GM21447 (cell line): ENCODE measurements around the gene ISYNA1.

Source experiments
- ATAC-seq: cut with Tn5 transposase; IDR thresholded peaks from one replicate; pipeline ENCODE4 v1.9.1; 2021; ENCODE audit not compliant: unreplicated experiment

The ISYNA1 gene

DNA sequence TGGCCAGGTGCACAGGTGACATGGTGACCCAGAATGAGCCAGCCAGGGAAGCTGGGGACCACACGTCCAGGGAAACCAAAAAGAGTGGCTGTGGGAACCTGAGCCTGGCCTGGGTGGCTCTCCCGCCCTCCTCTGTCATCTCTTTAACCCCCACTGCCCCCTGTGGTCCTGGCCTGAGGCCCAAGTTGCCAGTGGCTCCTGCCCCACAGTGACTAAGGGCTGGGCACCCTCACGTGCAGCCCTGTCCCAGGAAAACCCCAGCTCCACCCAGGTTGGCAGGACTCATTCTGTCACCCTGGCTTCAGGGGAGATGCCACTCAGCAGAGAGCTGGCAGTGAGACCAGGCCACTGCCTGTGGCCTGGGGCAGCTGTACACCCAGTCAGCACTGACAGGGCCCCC is 30.6 kb upstream of the ISYNA1 start:
- no peak for ATAC-seq

DNA sequence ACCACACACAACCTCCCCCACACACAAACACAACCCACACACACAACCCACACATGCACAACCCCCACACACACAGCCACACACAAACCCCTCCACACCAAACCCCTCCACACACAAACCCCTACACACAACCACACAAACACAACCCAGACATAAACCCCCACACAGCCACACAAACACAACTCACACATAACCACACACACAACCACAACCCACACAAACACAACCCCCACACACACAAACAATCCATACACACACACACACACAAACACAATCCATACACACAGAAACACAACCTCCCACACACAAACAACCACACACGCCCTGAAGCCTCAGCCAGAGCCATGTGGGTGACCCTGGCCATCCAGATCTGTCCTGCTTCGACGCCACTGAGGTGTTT is 30.0 kb upstream of the ISYNA1 start:
- no peak for ATAC-seq

DNA sequence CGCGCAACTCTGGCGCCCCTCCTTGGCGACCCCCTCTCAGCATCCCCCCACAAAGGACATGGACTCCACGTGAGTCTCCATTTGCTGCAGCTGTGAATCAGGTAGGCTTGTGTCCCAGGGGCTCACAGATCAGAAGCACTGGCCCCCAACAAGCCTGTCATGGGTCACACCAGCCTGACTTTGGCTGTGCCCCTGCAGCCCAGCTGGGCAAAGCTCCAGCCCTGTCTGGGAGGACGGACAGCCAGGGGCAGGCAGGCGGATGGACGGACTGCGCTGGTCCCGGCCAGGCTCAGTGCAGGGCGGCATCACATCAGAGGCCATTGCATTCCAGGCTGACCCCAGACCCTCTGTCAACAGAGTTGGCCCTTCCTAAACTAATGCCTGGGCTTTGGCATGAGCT is 28.4 kb upstream of the ISYNA1 start:
- no peak for ATAC-seq

DNA sequence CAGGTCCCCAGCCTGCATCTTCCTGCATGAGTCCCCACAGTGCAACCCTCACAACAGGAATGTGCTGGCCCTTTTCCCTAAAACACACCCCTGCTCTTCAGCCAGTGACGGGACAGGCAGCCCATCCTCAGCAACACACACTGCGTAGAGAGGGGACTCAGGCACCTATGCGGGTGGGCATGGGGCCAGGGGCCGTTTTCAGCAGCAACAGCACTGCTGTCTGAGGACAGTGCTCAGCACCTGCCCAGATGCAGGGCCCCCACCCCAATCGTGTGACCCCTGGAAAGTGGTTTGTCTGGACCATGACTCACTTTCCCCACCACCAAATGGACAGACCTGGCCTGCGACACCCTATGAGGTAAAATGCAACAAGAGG is 28.0 kb upstream of the ISYNA1 start:
- no peak for ATAC-seq

DNA sequence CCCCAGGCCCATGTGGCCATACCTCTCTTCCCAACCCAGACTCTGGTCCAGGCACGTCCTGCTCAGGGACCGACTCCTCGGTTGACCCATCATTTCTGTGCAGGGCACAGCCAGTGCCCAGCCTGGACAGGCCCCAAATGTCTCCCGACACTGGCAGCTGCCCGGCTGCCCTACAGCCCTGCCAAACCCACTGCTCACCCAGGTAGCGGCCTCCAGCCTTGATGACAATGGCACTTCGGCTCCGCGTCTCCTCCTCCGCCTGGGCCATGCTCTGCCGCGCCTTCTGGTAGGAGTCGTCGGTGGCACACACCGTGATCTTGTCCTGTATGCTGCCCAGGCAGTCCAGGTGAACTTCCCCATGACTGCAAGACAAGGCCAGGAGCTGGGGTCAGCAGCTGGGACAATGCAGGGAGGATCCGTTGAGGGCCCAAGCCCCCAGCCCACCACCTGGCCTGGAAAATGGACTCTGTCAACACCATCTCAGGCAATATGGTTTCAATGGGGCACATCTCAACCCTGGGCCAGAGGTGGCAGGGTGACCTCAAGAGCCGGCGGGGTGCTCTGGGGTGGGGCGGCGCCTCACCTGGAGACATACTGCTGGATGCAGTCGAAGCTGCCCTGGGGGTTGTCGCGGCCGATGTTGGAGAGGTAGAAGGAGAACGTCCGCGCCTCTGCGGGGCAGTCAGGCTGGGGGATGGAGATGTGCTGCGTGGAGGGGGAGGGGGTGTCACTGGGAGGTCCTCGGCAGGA is 27.5 kb upstream of the ISYNA1 start:
- ATAC-seq = no peak

DNA sequence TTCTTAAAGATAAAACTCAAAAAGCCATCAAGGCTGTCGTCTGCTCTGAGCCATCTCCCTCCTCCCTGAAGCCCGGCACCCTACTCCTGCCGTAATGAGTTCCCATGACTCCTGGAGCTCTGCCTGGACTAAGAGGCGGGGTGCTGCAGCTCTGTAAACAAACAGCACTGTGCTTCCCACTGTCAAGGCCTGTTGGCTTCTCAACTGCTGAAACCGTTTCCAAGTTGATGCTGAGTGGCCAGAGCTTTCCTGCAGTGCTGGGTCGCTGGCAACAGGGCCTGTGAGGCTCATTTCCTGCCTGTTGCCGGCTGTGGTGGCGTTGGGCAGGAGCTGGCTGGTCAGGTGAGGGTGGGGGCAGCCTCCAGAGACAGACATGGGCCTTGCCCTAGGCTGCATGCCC is 26.7 kb upstream of the ISYNA1 start:
- no peak for ATAC-seq

DNA sequence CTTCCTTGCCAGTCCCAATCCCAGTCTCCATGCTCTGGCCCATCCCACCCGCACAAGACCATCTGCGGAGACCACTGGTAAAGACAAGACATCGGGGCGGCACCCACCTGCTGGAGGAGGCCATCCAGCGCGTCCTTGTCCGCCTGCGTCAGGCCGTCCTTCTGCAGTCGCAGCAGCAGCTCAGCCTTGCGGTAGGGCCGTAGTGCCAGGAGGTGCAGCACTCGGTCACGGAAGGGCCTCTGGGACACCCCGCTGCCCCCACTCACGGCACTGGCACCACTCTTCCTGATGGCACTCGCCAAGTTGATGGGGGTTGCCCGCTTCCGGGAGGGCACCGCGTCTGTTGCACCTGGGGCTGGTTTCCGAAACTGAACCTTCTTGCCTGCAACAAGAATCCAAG is 23.5 kb upstream of the ISYNA1 start:
- ATAC-seq = no peak

DNA sequence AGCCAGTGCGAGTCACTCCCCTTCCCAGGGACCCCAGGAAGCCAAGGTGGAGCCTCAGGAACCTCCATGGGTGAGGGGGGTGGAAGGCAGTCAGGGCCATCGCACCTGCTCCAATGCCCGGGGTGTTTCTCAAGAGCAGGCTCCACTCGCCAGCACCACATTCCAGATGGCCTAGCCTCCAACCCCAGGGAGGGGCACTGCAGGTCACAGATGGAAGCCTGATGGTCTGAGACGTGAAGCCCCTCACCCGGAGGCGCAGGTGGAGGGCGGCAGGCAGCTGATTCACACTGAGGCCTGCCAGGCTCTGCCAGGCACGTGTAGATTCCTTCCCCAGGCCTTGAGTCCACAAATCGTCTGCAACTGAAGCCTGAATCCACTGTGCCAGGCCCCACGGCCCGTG is 23.0 kb upstream of the ISYNA1 start:
- no peak for ATAC-seq

DNA sequence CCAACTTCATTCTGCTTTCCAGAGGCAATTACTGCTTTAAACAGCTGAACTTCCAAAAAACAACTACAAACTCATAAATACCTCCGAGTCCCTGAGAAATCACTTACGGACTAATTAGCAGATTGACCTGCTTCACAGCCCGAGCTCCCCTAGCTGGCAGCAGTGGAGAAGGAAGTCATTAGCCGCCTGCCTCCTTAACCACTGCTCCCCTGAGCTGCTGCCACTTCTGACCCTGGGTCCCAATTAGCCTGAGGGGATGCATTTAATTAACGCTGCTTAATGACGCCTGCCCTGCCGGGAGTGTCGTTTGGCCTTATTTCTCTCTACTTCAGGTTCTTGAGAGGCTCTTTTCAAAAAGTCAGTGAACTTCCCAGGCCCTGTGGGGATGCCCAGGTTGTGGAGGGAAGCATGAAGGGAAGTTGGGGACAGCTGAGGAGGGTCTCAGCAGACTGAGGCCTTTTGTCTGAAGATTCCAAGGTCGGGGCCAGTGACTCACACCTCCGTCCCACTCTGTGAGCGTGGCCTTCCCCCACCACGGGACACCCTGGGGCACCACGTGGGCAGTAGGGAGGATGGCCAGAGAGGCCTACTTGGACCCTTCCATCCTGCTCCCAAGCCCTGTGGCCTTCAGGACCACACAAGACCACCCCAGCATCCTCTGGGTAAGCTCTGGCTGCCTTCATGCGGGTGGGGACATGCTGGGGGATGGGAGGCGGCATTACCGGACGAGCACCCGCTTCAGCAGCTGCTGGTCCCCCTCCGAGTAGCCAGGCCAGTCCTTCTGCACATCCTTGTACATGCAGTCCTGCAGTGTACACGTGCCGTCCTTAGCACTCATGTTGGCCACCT is 19.8 kb upstream of the ISYNA1 start:
- ATAC-seq = no peak

DNA sequence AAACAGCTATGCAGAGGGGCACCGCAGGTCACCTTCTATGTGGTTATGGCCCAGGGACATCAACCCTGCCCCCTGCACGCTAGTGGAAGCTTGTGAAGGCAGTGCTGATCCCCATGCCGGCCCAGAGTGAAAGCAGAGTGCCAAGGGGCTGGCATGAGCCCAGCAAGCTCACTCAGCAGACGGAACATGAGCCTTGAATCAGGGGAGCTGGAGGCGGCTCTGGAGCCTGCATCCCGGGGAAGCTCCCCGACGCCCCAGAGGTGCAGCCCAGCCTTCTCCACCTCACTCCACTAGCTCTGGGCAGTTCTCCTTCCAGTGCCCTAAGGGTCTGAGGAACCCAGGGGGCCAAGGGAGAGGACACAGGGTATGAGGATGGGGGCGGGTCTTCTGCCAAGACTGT is 19.0 kb upstream of the ISYNA1 start:
- no peak for ATAC-seq

DNA sequence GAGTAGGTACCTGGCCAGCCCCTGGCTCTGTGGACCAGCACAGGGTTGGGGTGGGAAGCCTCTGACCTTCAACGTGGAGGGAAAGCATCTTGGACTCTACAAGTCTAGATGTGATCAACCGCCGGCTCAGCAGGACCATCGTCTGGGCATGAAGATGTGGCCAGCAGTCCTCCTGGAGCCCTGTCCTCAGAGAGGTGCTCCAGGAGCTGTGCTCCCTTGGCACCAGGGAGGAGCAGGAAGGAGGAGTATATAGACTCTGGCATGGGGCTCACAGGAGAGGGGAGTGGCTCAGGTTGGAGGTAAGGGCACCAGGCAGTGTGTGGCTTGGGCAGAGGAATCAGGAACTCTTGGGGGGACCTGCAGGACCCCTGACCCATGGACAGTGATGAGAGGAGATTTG is 18.3 kb upstream of the ISYNA1 start:
- no peak for ATAC-seq

DNA sequence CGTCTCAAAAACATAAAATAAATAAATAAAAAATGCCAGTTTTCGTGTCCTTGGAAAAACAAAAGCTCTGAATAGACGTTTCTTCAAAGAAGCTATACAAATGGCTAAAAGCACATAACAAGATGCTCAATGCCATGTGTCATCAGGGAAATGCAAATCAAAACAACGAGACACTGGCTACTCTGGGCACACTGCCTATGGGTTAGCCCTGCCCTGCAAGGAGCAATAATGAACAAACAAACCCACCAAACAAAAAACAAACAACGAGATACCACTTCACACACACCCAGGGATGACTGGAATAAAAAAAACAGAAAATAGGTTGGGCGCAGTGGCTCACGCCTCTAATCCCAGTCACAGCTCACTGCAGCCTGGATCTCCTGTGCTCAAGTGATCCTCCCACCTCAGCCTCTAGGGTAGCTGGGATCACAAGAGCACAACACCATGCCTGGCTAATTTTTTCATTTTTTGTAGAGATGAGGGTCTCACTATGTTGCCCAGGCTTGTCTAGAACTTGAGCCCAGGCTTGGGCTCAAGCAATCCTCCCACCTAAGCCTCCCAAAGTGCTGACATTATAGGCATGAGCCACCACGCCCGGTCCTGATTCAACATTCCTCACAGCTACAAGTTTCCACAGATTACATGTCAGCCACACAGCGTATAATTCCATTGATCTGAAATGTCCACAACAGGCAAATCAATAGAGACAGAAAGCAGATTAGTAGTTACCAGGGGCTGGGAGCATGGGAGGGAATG is 15.5 kb upstream of the ISYNA1 start:
- ATAC-seq = no peak

DNA sequence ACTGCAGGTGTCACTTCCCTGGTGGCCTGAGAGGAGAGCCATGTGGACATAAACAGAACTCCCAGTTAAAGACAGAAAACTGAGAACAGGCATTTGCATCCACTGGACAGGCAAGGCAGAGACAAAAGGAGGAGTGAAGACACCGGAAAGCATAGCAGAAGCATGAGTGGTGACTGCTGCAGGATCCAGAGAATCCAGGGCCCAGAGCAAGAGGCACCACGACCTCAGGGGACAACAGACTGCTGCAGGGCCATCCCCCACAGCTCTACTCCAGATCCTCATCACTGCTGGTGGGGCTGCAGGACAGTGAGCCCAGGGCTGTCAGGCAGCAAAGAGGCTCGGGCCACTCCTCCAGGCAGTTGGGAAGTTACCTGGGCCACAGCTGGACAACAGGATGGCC is 14.5 kb upstream of the ISYNA1 start:
- no peak for ATAC-seq

DNA sequence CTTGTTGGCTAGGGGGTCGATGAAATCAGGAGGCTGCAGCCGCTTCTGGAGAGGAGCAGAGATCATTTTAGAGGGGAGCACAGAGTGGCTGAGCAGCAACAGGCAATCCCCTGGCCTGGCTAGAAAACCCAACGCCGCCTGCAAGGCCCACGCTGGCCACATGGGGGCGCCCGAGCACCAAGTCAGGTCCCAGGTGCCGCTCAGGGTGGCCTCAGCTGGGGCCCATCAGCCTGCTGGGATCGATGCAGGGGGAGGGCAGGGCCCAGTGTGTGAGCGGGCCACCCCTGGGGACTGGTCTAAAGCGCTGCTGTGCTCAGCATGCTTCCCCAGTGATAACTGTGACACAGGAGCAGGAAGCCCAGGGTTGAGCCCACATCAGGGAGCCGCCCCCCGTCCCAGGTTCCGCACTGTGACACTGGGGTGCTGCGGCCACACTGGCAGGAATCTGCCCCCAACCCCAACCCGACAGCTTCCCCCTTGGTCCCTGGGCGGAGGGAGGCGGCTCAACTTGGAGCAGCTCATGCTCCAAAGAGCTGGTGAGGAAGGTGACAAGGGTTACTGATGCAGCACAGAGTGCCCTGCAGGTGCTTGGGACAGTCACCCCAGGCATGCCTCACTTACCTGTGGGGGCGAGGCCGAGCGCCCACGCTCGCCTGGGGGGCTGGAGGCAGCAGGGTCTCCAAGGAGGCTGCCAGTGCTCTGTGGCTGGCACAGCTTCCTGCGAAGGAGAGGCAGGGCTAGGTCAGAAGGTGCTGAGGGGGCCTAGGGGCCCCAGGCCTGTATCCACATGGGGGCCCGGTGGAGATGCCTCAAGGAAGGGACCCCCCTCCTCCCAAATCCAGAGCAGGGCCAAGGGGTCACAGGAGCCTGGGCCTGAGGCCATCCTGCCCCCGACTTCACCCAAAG is 13.3 kb upstream of the ISYNA1 start:
- no peak for ATAC-seq

DNA sequence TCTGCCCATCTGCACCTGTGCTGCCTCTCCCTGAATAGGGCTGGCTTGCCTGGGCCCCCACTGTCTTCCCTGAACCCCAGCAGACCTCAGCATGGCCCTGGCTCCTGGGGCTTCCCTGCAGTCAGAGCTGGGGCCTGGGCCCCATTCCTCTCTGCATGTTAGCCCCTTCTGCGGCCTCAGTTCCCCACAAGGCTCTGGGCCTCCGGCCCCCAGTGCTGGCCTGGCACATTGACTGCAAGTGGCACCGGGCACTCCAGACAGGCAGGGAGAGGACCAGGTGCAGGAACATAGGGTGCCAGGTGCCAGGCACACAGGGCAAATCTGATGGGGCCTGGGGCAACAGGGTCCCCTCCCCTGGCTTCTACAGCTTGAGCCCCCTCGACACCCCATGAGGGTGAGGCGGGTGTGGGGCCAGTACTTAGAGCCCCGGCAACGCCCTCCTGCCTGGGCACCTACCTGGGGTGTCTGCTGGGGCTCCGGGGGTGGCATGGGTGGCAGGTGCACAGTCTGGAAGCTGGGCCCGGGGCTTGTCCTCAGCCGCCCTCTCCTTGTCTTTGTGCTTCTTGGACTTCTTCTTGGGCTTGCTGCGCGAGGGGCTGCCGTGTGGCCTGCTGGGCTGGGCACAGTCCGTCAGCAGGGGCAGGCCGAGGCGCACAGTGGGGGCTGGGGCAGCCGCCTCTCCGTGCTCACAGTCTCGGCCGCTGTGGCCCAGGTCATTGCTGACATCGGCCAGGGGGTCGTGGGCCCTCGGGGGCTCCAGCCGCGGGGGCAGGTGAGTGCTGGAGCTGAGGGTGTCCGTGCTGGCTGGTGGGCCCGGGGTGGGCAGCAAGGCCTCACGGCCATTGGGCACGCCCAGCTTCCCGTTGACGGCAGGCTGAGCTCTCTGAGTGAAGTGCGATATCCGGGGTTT is 12.3 kb upstream of the ISYNA1 start:
- no peak for ATAC-seq

DNA sequence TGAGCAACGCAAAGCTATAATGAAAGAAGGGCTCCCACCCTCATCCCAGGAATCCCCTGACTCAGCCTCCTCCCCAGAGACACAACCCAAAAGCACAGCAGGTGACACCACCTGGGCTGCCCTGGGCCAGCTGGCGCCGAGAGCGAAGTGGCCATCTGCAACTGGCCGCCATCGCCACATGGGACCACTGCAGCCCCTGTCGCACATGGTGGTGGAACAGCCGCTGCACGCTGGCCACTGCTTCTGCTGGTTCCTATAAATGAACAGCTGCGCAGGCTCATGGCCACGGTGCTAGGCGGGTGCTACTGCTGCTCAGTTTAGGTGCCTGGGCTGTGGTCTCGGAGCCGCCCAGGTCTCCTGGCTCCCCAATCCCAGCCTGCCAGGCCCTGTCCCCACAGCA is 11.6 kb upstream of the ISYNA1 start:
- ATAC-seq = no peak

DNA sequence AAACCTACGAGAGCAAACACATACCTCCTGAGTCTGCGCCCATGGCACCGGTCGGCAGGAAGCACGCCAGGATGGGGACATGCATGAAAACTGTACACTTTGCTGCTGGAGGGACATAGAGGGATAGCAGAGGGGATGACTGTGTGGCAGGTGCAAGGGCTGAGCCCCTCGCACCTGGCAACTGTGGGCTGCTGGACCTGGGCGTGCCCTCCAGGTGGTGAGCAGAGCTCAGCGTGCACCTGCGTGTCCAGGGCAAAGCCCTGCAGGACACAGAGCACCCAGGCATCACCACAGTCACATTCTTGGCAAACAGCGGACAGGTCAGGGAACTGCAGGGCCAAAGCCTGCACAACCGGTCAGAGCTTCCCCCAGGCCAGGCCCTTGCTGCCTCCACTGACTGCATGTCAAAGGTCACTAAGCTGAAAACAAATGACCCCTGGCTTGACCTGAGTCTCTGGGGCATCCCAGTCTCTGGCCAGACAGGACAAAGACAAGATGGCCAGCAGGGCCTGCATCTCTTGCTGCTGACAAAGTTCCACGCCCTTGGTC is 9.0 kb upstream of the ISYNA1 start:
- ATAC-seq = no peak

DNA sequence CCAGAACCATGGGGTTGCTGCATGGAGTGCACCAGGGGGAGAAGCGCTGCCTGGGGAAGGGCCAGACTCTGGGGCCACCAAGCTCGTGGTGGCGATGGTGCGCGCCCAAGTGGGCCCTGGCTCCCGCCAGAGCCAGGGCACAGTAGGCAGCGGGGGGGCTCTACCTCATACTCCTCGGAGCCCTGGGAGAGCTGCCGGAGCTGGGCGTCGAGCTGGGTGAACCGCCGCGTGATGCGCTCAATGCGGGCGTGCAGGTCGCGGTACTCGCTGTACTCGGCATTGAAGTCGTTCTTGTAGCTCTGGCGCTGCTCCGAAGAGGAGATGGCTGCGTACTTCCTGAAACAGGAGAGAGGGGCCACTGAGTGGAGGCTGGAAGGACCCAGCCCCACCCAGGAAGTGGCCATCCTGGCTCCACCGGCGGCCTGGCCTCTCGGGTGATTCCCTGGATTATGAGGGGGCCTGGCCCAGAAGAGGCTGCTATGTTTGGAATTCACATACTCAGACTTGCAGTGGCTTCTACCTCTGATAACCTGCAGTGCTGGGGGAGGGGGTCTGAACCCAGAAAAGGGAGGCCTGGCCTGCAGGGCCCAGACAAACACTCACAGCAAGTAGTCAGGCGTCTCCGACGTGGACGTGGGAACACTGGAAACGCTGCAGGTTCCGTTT is 8.3 kb upstream of the ISYNA1 start:
- no peak for ATAC-seq
